ENCODE data around the gene POPDC2.

GRCh38 chr3:119624002-119624720, 36.2 kb downstream of the POPDC2 start:
- TF ChIP-seq MAX (IDR thresholded peaks at IDR 0.05) (no peak), YY1 (IDR thresholded peaks at IDR 0.05; ENCODE audit: low read depth) (no peak), REST (IDR thresholded peaks at IDR 0.05; ENCODE audit: low read depth) (no peak)
